Measurements from ENCODE around the gene ATP1B2. TPM values are rescaled to one million over a fixed set of nuclear protein-coding genes. Genes with fewer than 3 reads are reported as not detected.

Gene ATP1B2
- total and polyA plus RNA-seq, 9 of the 15 experiments (the other 6 are each of a cell fraction or from before 2014, with no cell fraction given), result 0.23 to 6.0 (median 0.99) TPM

DNA sequence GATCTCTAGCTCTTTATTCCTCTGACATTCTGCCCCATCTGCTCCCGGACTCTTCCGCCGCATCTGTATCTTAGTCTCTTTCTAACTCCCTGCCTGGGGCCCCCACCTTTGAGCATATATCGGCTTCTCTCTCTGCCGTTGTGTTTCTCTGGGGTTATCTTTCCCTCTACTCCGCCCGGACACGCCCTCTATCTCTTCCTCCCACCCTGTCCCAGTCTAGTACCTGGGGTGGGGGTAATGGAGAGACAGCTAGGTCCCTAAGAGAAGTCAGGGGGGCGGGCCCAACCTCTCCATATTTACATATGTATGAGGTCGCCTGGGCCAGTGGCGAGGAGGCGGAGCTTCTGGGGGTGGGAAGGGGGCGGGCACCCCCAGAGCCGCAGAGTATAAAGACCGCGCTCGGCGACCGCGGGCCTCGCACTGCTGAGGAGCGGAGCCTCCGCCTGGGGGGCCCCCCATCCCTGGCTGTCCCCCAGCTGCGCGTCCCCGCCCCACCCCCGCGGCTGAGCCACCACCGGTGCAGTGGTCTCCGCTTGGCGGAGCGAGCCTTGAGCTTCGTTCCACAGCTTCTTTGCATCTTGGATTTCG, at the start of gene ATP1B2 (continued):
- TF ChIP-seq, protein P1, sequence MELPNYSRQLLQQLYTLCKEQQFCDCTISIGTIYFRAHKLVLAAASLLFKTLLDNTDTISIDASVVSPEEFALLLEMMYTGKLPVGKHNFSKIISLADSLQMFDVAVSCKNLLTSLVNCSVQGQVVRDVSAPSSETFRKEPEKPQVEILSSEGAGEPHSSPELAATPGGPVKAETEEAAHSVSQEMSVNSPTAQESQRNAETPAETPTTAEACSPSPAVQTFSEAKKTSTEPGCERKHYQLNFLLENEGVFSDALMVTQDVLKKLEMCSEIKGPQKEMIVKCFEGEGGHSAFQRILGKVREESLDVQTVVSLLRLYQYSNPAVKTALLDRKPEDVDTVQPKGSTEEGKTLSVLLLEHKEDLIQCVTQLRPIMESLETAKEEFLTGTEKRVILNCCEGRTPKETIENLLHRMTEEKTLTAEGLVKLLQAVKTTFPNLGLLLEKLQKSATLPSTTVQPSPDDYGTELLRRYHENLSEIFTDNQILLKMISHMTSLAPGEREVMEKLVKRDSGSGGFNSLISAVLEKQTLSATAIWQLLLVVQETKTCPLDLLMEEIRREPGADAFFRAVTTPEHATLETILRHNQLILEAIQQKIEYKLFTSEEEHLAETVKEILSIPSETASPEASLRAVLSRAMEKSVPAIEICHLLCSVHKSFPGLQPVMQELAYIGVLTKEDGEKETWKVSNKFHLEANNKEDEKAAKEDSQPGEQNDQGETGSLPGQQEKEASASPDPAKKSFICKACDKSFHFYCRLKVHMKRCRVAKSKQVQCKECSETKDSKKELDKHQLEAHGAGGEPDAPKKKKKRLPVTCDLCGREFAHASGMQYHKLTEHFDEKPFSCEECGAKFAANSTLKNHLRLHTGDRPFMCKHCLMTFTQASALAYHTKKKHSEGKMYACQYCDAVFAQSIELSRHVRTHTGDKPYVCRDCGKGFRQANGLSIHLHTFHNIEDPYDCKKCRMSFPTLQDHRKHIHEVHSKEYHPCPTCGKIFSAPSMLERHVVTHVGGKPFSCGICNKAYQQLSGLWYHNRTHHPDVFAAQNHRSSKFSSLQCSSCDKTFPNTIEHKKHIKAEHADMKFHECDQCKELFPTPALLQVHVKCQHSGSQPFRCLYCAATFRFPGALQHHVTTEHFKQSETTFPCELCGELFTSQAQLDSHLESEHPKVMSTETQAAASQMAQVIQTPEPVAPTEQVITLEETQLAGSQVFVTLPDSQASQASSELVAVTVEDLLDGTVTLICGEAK (IDR thresholded peaks at IDR 0.05), result no peak
- TF ChIP-seq, protein P1 (CRISPR knock-in tag; IDR thresholded peaks at IDR 0.05), result no peak
- TF ChIP-seq, protein P2, sequence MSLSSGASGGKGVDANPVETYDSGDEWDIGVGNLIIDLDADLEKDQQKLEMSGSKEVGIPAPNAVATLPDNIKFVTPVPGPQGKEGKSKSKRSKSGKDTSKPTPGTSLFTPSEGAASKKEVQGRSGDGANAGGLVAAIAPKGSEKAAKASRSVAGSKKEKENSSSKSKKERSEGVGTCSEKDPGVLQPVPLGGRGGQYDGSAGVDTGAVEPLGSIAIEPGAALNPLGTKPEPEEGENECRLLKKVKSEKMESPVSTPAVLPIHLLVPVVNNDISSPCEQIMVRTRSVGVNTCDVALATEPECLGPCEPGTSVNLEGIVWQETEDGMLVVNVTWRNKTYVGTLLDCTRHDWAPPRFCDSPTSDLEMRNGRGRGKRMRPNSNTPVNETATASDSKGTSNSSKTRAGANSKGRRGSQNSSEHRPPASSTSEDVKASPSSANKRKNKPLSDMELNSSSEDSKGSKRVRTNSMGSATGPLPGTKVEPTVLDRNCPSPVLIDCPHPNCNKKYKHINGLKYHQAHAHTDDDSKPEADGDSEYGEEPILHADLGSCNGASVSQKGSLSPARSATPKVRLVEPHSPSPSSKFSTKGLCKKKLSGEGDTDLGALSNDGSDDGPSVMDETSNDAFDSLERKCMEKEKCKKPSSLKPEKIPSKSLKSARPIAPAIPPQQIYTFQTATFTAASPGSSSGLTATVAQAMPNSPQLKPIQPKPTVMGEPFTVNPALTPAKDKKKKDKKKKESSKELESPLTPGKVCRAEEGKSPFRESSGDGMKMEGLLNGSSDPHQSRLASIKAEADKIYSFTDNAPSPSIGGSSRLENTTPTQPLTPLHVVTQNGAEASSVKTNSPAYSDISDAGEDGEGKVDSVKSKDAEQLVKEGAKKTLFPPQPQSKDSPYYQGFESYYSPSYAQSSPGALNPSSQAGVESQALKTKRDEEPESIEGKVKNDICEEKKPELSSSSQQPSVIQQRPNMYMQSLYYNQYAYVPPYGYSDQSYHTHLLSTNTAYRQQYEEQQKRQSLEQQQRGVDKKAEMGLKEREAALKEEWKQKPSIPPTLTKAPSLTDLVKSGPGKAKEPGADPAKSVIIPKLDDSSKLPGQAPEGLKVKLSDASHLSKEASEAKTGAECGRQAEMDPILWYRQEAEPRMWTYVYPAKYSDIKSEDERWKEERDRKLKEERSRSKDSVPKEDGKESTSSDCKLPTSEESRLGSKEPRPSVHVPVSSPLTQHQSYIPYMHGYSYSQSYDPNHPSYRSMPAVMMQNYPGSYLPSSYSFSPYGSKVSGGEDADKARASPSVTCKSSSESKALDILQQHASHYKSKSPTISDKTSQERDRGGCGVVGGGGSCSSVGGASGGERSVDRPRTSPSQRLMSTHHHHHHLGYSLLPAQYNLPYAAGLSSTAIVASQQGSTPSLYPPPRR (CRISPR knock-in tag; IDR thresholded peaks at IDR 0.05; ENCODE audit: borderline replicate concordance), result no peak
- TF ChIP-seq MECOM (CRISPR knock-in tag; IDR thresholded peaks at IDR 0.05) (peak; percentile 11; the same call in 1 of the 2 replicates), ZNF12 (CRISPR knock-in tag; IDR thresholded peaks at IDR 0.05) (no peak), ZNF212 (CRISPR knock-in tag; IDR thresholded peaks at IDR 0.05) (no peak), C11orf30 (IDR thresholded peaks at IDR 0.05; ENCODE audit: low read depth) (no peak), NR0B1 (IDR thresholded peaks at IDR 0.05; ENCODE audit: partially characterized antibody) (no peak), TBP (optimal IDR thresholded peaks at IDR 0.05; ENCODE audit: low read depth, low read length) (peak; percentile 95), RBFOX2 (IDR thresholded peaks at IDR 0.05; ENCODE audit: low read depth, low read length) (peak; percentile 72), MCM2 (IDR thresholded peaks at IDR 0.05; ENCODE audit: low read depth) (no peak), KLF16 (IDR thresholded peaks at IDR 0.05) (no peak)
